ENCODE results near the gene RBCK1.

The RBCK1 gene

DNA sequence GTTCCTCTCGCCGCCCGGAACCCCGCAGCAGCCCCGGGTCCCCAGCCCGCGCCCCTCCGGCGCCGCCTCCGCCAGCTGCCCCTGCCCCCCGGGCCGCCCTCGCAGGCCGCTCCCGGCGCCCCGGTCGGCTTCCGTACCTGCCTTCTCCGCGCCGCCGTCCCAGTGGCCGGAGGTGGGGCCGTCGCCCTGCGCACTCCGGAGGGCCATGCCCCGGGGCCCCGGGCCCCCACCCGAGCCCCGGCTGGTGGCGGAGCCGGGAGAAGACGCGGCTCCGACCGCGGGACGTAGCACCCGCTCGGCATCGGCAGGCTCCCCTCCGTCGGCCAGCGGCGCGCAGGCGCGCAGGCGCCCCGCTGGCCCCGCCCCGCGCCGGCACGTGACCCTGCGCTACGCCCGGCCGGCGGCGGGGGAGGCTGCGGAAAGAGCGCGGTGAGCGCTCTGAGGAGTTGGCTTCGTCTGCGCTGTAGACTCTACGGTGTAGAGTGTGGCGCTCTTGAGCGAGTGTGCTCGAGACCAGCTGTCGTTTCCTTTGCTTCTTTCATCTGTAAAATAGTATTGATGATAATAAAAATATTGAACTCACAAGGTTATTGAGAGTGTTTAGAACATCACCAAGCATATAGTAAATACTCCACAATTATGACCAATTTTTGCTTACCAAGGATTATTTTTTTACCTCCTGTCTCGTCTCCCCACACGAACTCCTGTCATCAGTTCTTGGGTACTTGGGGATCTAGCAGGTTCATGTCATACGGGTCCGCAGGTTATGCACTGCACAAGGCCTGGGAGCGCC, 54.3 kb downstream of the RBCK1 start, which contains the start of gene TBC1D20:
TBC1D20 (minus strand) TSS at position 335 of the 793 bp plus-strand sequence; CDS start at position 207, 128 bp downstream.
- Histone ChIP-seq H3K9ac (ENCODE audit: low read depth, low read length, poor library complexity, severe bottlenecking) (peak within 1 kb of the TSS; percentile 85), H3K4me2 (ENCODE audit: low read depth, low read length, poor library complexity, severe bottlenecking) (peak within 1 kb of the TSS; percentile 91), H3K9me2 (replicated peaks; ENCODE audit: low read depth, low read length) (no peaks in the 10 kb centered on the region), H3K4me3 (ENCODE audit: low read length, poor library complexity, severe bottlenecking) (peak within 1 kb of the TSS; percentile 91), H3K79me2 (ENCODE audit: insufficient read depth, low read length) (peaks cover 48% of the 10 kb centered on the region), H3K27me3 (ENCODE audit: insufficient read depth, low read length, poor library complexity, severe bottlenecking) (no peaks in the 10 kb centered on the region), H2AFZ (ENCODE audit: low read length) (peak within 1 kb of the TSS; percentile 78), H3K9me3 (ENCODE audit: insufficient read depth, low read depth, low read length) (peaks cover 3% of the 10 kb centered on the region; the same call in 1 of the 2 replicates), H3K4me1 (ENCODE audit: insufficient read depth, low read length, poor library complexity, severe bottlenecking) (peaks cover 39% of the 10 kb centered on the region), H3F3A (ENCODE audit: low read depth) (no peaks in the 10 kb centered on the region), H3K36me3 (ENCODE audit: insufficient read depth, low read length) (no peaks in the 10 kb centered on the region), H4K20me1 (ENCODE audit: insufficient read depth, low read length, poor library complexity, severe bottlenecking) (peaks cover 37% of the 10 kb centered on the region)
- no peak for TF ChIP-seq EZH2phosphoT487 (IDR thresholded peaks at IDR 0.05; ENCODE audit: borderline replicate concordance)
- TF ChIP-seq, protein P1, sequence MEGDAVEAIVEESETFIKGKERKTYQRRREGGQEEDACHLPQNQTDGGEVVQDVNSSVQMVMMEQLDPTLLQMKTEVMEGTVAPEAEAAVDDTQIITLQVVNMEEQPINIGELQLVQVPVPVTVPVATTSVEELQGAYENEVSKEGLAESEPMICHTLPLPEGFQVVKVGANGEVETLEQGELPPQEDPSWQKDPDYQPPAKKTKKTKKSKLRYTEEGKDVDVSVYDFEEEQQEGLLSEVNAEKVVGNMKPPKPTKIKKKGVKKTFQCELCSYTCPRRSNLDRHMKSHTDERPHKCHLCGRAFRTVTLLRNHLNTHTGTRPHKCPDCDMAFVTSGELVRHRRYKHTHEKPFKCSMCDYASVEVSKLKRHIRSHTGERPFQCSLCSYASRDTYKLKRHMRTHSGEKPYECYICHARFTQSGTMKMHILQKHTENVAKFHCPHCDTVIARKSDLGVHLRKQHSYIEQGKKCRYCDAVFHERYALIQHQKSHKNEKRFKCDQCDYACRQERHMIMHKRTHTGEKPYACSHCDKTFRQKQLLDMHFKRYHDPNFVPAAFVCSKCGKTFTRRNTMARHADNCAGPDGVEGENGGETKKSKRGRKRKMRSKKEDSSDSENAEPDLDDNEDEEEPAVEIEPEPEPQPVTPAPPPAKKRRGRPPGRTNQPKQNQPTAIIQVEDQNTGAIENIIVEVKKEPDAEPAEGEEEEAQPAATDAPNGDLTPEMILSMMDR (conservative IDR thresholded peaks at IDR 0.05; ENCODE audit: low read length) = peak; percentile 33

DNA sequence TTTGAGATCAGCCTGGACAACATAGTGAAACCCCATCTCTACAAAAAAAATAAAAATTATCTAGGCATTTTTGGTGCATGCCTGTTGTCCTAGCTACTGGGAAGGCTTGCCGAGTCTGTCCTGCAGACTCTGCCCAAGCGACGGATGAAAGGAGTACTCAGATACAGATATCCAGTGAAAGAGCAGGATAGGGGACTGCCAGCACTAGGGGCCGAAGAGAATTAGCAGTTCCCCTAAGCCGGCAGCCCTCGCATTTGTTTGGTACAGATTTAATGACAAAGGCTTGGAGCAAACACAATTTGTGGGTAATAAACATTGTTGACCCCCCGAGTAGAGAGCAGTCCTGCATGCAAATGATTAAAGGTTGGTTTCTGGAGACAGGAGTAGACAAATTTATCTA, 59.7 kb downstream of the RBCK1 start:
- H3K4me3 ChIP-seq (ENCODE audit: low read length, poor library complexity, severe bottlenecking) = no peak overlapping the region
- H3K4me2 ChIP-seq (ENCODE audit: low read depth, low read length, poor library complexity, severe bottlenecking) = no peak overlapping the region
- no peaks in the 10 kb centered on the region for H4K20me1 ChIP-seq (ENCODE audit: insufficient read depth, low read length, poor library complexity, severe bottlenecking)
- H3K9me3 ChIP-seq (ENCODE audit: insufficient read depth, low read depth, low read length) = peaks cover 30% of the 10 kb centered on the region; the same call in 1 of the 2 replicates
- H3K79me2 ChIP-seq (ENCODE audit: insufficient read depth, low read length) = no peaks in the 10 kb centered on the region
- no peak overlapping the region for H2AFZ ChIP-seq (ENCODE audit: low read length)
- H3K9me2 ChIP-seq (replicated peaks; ENCODE audit: low read depth, low read length) = no peaks in the 10 kb centered on the region
- no peaks in the 10 kb centered on the region for H3K36me3 ChIP-seq (ENCODE audit: insufficient read depth, low read length)
- H3F3A ChIP-seq (ENCODE audit: low read depth) = no peaks in the 10 kb centered on the region
- TF ChIP-seq EZH2phosphoT487 (IDR thresholded peaks at IDR 0.05; ENCODE audit: borderline replicate concordance) = no peak
- TF ChIP-seq, protein P1 (conservative IDR thresholded peaks at IDR 0.05; ENCODE audit: low read length) = no peak
- H3K9ac ChIP-seq (ENCODE audit: low read depth, low read length, poor library complexity, severe bottlenecking) = no peak overlapping the region
- H3K27me3 ChIP-seq (ENCODE audit: insufficient read depth, low read length, poor library complexity, severe bottlenecking) = no peaks in the 10 kb centered on the region
- H3K4me1 ChIP-seq (ENCODE audit: insufficient read depth, low read length, poor library complexity, severe bottlenecking) = peaks cover 6% of the 10 kb centered on the region

DNA sequence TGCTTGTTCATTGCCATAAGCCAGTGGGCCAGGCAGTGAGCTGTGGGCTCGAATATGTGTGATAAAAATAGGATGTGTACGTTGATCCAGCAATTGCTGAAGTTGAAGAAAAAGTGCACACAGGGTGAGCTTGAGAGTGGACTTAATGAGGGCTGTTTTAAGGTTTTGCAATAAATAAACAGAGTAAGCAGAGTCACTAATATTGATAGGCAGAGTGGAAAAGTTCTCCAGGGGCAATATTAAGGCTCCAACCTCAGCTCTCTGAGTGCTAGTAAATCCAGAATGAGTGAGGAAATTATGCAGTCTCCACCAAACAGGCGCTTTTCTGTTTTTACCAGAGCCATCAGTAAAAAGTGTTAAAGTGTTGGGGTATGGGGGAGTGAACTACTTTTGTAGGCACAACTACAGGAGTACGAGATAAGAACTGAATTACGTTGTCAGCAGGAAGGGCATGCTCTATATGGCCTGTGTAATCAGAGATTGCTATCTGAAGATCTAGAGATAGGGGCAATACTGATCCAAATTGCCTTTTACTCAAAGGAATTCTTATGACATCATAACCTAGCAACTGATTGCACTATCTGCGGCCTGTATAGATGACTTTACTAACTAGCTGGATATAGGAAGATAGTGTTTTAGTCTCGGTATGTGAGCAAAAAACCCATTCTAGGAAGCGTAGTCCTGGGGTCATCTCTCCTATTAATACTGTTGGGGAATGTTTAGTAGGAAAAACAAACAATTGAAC, 61.8 kb downstream of the RBCK1 start:
- Histone ChIP-seq H2AFZ (ENCODE audit: low read length) (no peak overlapping the region), H3K9me3 (ENCODE audit: insufficient read depth, low read depth, low read length) (peaks cover 30% of the 10 kb centered on the region; the same call in 1 of the 2 replicates), H3K9me2 (replicated peaks; ENCODE audit: low read depth, low read length) (no peaks in the 10 kb centered on the region), H3K9ac (ENCODE audit: low read depth, low read length, poor library complexity, severe bottlenecking) (no peak overlapping the region), H3F3A (ENCODE audit: low read depth) (no peaks in the 10 kb centered on the region), H3K4me2 (ENCODE audit: low read depth, low read length, poor library complexity, severe bottlenecking) (no peak overlapping the region), H3K79me2 (ENCODE audit: insufficient read depth, low read length) (no peaks in the 10 kb centered on the region), H3K27me3 (ENCODE audit: insufficient read depth, low read length, poor library complexity, severe bottlenecking) (no peaks in the 10 kb centered on the region), H3K36me3 (ENCODE audit: insufficient read depth, low read length) (no peaks in the 10 kb centered on the region; the same call in 1 of the 2 replicates), H3K4me1 (ENCODE audit: insufficient read depth, low read length, poor library complexity, severe bottlenecking) (no peaks in the 10 kb centered on the region), H3K4me3 (ENCODE audit: low read length, poor library complexity, severe bottlenecking) (no peak overlapping the region), H4K20me1 (ENCODE audit: insufficient read depth, low read length, poor library complexity, severe bottlenecking) (no peaks in the 10 kb centered on the region)
- no peak for TF ChIP-seq EZH2phosphoT487 (IDR thresholded peaks at IDR 0.05; ENCODE audit: borderline replicate concordance)
- TF ChIP-seq, protein P1 (conservative IDR thresholded peaks at IDR 0.05; ENCODE audit: low read length) = no peak
